IMR-90 (cell line): ENCODE data around the gene DENND5A. TPM values are rescaled to one million over a fixed set of nuclear protein-coding genes. Genes with fewer than 3 reads are reported as not detected.
"Not testable (repeated sequence)": the region's sequence is repeated elsewhere in the genome, so short reads cannot be mapped to it uniquely, and the experiment has no call there.

Source experiments
- ATAC-seq: fragments of 200-7000 bp; cut with Tn5 transposase; 2 replicates; pipeline ENCODE4 v1.9.1; 2020; ENCODE audit warnings: low read depth, mild to moderate bottlenecking, moderate library complexity
- BruUV-seq: library from RNA; stranded (reverse); fragments of 400-500 nt; replicated peaks from 2 replicates; lab custom pipeline; 2021; lab: Mats Ljungman, UMichigan
- CTCF ChIA-PET: fragments of 300-600 bp; formaldehyde crosslinking; extraction: SDS; loops from one replicate; lab custom pipeline; 2021; ENCODE audit warnings: antibody characterized with exemption; lab: Yijun Ruan, JAX
- POLR2A ChIA-PET: fragments of 300-600 bp; sonication (Branson Sonifier 250); formaldehyde crosslinking; loops from one replicate; lab custom pipeline; 2022; ENCODE audit warnings: antibody characterized with exemption; ENCODE audit not compliant: unreplicated experiment; lab: Charles Lee
- DNase-seq: peaks from one replicate; pipeline ENCODE4 v3.0.0; 2013
- H2AFZ ChIP-seq: replicated peaks from 2 replicates; pipeline ENCODE3; 2013; ENCODE audit warnings: low read length, mild to moderate bottlenecking; ENCODE audit not compliant: poor library complexity
- H2AK5ac ChIP-seq: 2 replicates; pipeline ENCODE4 v1.6.1; 2013; ENCODE audit warnings: low read depth, low read length, inconsistent platforms
- H2AK9ac ChIP-seq: replicated peaks from 2 replicates; pipeline ENCODE3; 2013; ENCODE audit warnings: mild to moderate bottlenecking, low read depth, low read length, moderate library complexity; ENCODE audit not compliant: poor library complexity
- H2BK120ac ChIP-seq: 2 replicates; pipeline ENCODE4 v1.6.1; 2013; ENCODE audit warnings: low read depth, low read length, inconsistent platforms
- H2BK15ac ChIP-seq: 3 replicates; pipeline ENCODE4 v1.6.1; 2013; ENCODE audit warnings: low read depth, low read length, inconsistent platforms
- H2BK20ac ChIP-seq: 2 replicates; pipeline ENCODE4 v1.6.1; 2013; ENCODE audit warnings: low read depth, mild to moderate bottlenecking, inconsistent platforms, low read length, moderate library complexity
- H2BK5ac ChIP-seq: 2 replicates; pipeline ENCODE4 v1.6.1; 2013; ENCODE audit warnings: mild to moderate bottlenecking, low read depth, low read length, inconsistent platforms; ENCODE audit not compliant: poor library complexity, severe bottlenecking
- H3K14ac ChIP-seq: replicated peaks from 2 replicates; pipeline ENCODE4 v1.6.1; 2013; ENCODE audit warnings: low read depth, low read length, inconsistent platforms
- H3K18ac ChIP-seq: 2 replicates; pipeline ENCODE4 v1.6.1; 2013; ENCODE audit warnings: low read depth, low read length, control low read depth
- H3K23ac ChIP-seq: 2 replicates; pipeline ENCODE4 v1.6.1; 2013; ENCODE audit warnings: low read depth, low read length, inconsistent platforms
- H3K27ac ChIP-seq: 2 replicates; pipeline ENCODE4 v1.5.1; 2013; ENCODE audit warnings: mild to moderate bottlenecking, control low read depth, low read length; ENCODE audit not compliant: insufficient read depth
- H3K27me3 ChIP-seq: 2 replicates; pipeline ENCODE4 v1.6.1; 2013; ENCODE audit warnings: low read length; ENCODE audit not compliant: control insufficient read depth, insufficient read depth
- H3K36me3 ChIP-seq: 2 replicates; pipeline ENCODE4 v1.6.1; 2013; ENCODE audit warnings: low read length, mixed read lengths; ENCODE audit not compliant: control insufficient read depth, insufficient read depth
- H3K4ac ChIP-seq: 2 replicates; pipeline ENCODE4 v1.6.1; 2013; ENCODE audit warnings: low read depth, low read length, inconsistent platforms
- H3K4me1 ChIP-seq: 2 replicates; pipeline ENCODE4 v1.6.1; 2013; ENCODE audit warnings: low read length, mixed read lengths; ENCODE audit not compliant: control insufficient read depth, insufficient read depth
- H3K4me2 ChIP-seq: 2 replicates; pipeline ENCODE4 v1.6.1; 2013; ENCODE audit warnings: low read depth, mild to moderate bottlenecking, control low read depth, low read length, moderate library complexity
- H3K4me3 ChIP-seq: 2 replicates; pipeline ENCODE4 v1.5.1; 2013; ENCODE audit warnings: low read depth, mild to moderate bottlenecking, control low read depth, low read length, moderate library complexity; ENCODE audit not compliant: insufficient read depth
- H3K56ac ChIP-seq: 2 replicates; pipeline ENCODE4 v1.6.1; 2013; ENCODE audit warnings: low read length, inconsistent platforms; ENCODE audit not compliant: insufficient read depth; ENCODE audit errors: extremely low read depth
- H3K79me1 ChIP-seq, 2 experiments: 2 replicates each; pipeline ENCODE4 v1.6.1; 2013; ENCODE audit warnings: low read length in 2 of 2, inconsistent platforms in 1 of 2, low read depth in 1 of 2
- H3K9ac ChIP-seq: 2 replicates; pipeline ENCODE4 v1.6.1; 2013; ENCODE audit warnings: low read depth, low read length, control low read depth
- H3K9me1 ChIP-seq: 2 replicates; pipeline ENCODE4 v1.6.1; 2013; ENCODE audit warnings: low read length, inconsistent platforms; ENCODE audit not compliant: insufficient read depth
- H3K9me3 ChIP-seq: 2 replicates; pipeline ENCODE4 v1.6.1; 2013; ENCODE audit warnings: low read length; ENCODE audit not compliant: control insufficient read depth, insufficient read depth
- H4K20me1 ChIP-seq: 2 replicates; pipeline ENCODE4 v1.6.1; 2013; ENCODE audit warnings: low read length, inconsistent platforms; ENCODE audit not compliant: insufficient read depth
- H4K5ac ChIP-seq: 2 replicates; pipeline ENCODE4 v1.6.1; 2013; ENCODE audit warnings: mild to moderate bottlenecking, low read depth, low read length, control low read depth
- H4K8ac ChIP-seq, 2 experiments: 2 replicates each; pipeline ENCODE4 v1.6.1; 2013; ENCODE audit warnings: low read depth in 2 of 2, low read length in 2 of 2, control low read depth in 1 of 2, inconsistent platforms in 1 of 2
- H4K91ac ChIP-seq: 2 replicates; pipeline ENCODE4 v1.6.1; 2013; ENCODE audit warnings: low read depth, low read length, inconsistent platforms; ENCODE audit not compliant: insufficient read depth
- WGBS, 2 experiments: methylation state at CpG; one replicate each; pipeline versions ENCODE4 v1.1.5 to v1.1.7; 2013; ENCODE audit warnings: missing lambda C conversion rate in 2 of 2; ENCODE audit not compliant: insufficient read length in 1 of 2; ENCODE audit errors: extremely low coverage in 2 of 2; 5-methylcytosine and 5-hydroxymethylcytosine counted together
- dilution Hi-C: fragments of 300-500 bp; cut with HindIII; formaldehyde crosslinking; loops from one replicate; pipeline ENCODE4 v1.14.3; 2018; ENCODE audit warnings: low sequenced_read_pairs; ENCODE audit not compliant: unreplicated experiment
- in situ Hi-C: fragments of 300-500 bp; cut with MboI; formaldehyde crosslinking; loops from 3 replicates; pipeline ENCODE4 v1.14.3; 2019; ENCODE audit warnings: low sequenced_read_pairs, inconsistent platforms, mixed read lengths
- intact Hi-C: fragments of 100-400 bp; cut with micrococcal nuclease; formaldehyde crosslinking; loops from 2 replicates; pipeline ENCODE4 v1.10.0; 2022
- polyA plus RNA-seq, 3 experiments: library from polyadenylated mRNA; depleted of rRNA; stranded (reverse); fragments of >200 nt; gene quantifications; 2 replicates each; pipeline ENCODE4 v1.2.3, GENCODE V29; 2012; ENCODE audit warnings: low replicate concordance in 1 of 3
- total RNA-seq: library from RNA; depleted of rRNA; stranded (reverse); fragments of >200 nt; gene quantifications from 2 replicates; pipeline ENCODE4 v1.2.3, GENCODE V29; 2012

The DENND5A gene
- total and polyA plus RNA-seq, 2 of the 4 experiments (the other 2 are of a cell fraction): 179 to 192 TPM

GRCh38 chr11:9236242-9236641 lies 28.9 kb downstream of the DENND5A start:
- H3K56ac ChIP-seq, H2BK5ac ChIP-seq, H4K5ac ChIP-seq, H3K27me3 ChIP-seq, H4K8ac ChIP-seq, H2AK5ac ChIP-seq, H3K9me3 ChIP-seq, dilution Hi-C loops, in situ Hi-C loops, H2AFZ ChIP-seq, H3K4me3 ChIP-seq, H3K18ac ChIP-seq, H3K4me1 ChIP-seq, H3K9me1 ChIP-seq, H3K27ac ChIP-seq, H3K14ac ChIP-seq, H3K9ac ChIP-seq, H3K4ac ChIP-seq, H3K23ac ChIP-seq, intact Hi-C loops, H2AK9ac ChIP-seq, H2BK20ac ChIP-seq, DNase-seq, POLR2A ChIA-PET, BruUV-seq, H3K4me2 ChIP-seq, H4K91ac ChIP-seq, H2BK120ac ChIP-seq, ATAC-seq, H3K36me3 ChIP-seq, H2BK15ac ChIP-seq: not testable (repeated sequence)
- peaks cover 81% of the 10 kb centered on the region for H4K20me1 ChIP-seq
- CTCF ChIA-PET: interaction anchor here (0.7 kb wide), 1 partner anchor 223 kb away, joined by 3 read pairs; no protein-coding TSS in a partner anchor
- WGBS, 2 experiments: 92% methylated on average over 4 of the region's 10 CpGs; no CpG with 5 or more reads in 1 of the 2 experiments
- H3K79me1 ChIP-seq: peaks cover 6 to 73% of the 10 kb centered on the region in 2 experiments; a peak in 3 of 4 replicates
